Measurements from ENCODE around the gene HS2ST1. TPM values are rescaled to one million over a fixed set of nuclear protein-coding genes. Genes with fewer than 3 reads are reported as not detected.

The HS2ST1 gene
- total and polyA plus RNA-seq, 10 of the 15 experiments (the other 5 are each of a cell fraction or from before 2014, with no cell fraction given): 5.4 to 30.8 (median 18.6) TPM

- no peak for TF ChIP-seq RAD21 (IDR thresholded peaks at IDR 0.05; ENCODE audit: insufficient read depth, low read depth, low read length)
- TF ChIP-seq TCF7 (IDR thresholded peaks at IDR 0.05; ENCODE audit: borderline replicate concordance): peak; percentile 94
Observed at GRCh38 chr1:87045761-87046304, 131.4 kb downstream of the HS2ST1 start (continued).

- no peaks in the 10 kb centered on the region for H3K36me3 ChIP-seq (ENCODE audit: control insufficient read depth in 2 of 2, insufficient read depth in 2 of 2, low read length in 1 of 2)
- H3K9me3 ChIP-seq (replicated peaks; ENCODE audit: control insufficient read depth, insufficient read depth, low read length): peaks cover 2% of the 10 kb centered on the region
- no peaks in the 10 kb centered on the region for H4K20me1 ChIP-seq (ENCODE audit: control insufficient read depth, insufficient read depth)
- SMC1A ChIA-PET (ENCODE audit: uncharacterized antibody, unreplicated experiment): interaction anchor here (1.2 to 3.9 kb wide), 5 partner anchors 10 to 132 kb away, joined by 6 to 65 read pairs (median 23); partner anchors contain the start of genes HS2ST1 and SELENOF
- no peak overlapping the region for H3K9ac ChIP-seq (ENCODE audit: control insufficient read depth, insufficient read depth, low read length)
- POLR2A ChIA-PET: interaction anchor here (3.7 kb wide), 1 partner anchor 12 kb away, joined by 30 read pairs; no protein-coding TSS in a partner anchor
- in situ Hi-C loops (cut with MboI): no loop called here
- no peak for DNase-seq (ENCODE audit: low read depth, low spot score)
- H2AFZ ChIP-seq (ENCODE audit: control insufficient read depth, low read depth, low read length): no peak overlapping the region
- RAD21 ChIA-PET (ENCODE audit: unreplicated experiment): no interaction called here
- ATAC-seq: no peak
- intact Hi-C loops (cut with micrococcal nuclease; ENCODE audit: unreplicated experiment): no loop called here
- no peaks in the 10 kb centered on the region for H3K27me3 ChIP-seq (replicated peaks in 1 of 2; ENCODE audit: control insufficient read depth in 2 of 2, insufficient read depth in 2 of 2, low read length in 1 of 2)
- BruUV-seq (replicated peaks): no TSS peak
- CTCF ChIA-PET: interaction anchor here (1.5 to 3.3 kb wide), 3 partner anchors 12 to 37 kb away, joined by 4 to 26 read pairs (median 5); no protein-coding TSS in a partner anchor
- H3K4me1 ChIP-seq (ENCODE audit: control insufficient read depth, insufficient read depth, low read length): peaks cover 14% of the 10 kb centered on the region
- H3K27ac ChIP-seq (ENCODE audit: control insufficient read depth, insufficient read depth): no peak overlapping the region
- FAIRE-seq: no peak
- WGBS (ENCODE audit: insufficient coverage, insufficient replicate concordance, low lambda C conversion rate, missing lambda C conversion rate): 65% methylated on average over 4 of the region's 4 CpGs
- no peak overlapping the region for H3K4me2 ChIP-seq (ENCODE audit: control insufficient read depth, insufficient read depth)
- TF ChIP-seq BMI1 (IDR thresholded peaks at IDR 0.05; ENCODE audit: borderline replicate concordance): no peak
- no peak overlapping the region for H3K4me3 ChIP-seq
- peaks cover 31% of the 10 kb centered on the region for H3K79me2 ChIP-seq (ENCODE audit: control insufficient read depth, insufficient read depth, low read length)
Observed at GRCh38 chr1:87046951-87047350, 132.5 kb downstream of the HS2ST1 start.

- Histone ChIP-seq H3K79me2 (ENCODE audit: control insufficient read depth, insufficient read depth, low read length) (peaks cover 34% of the 10 kb centered on the region), H3K36me3 (ENCODE audit: control insufficient read depth in 2 of 2, insufficient read depth in 2 of 2, low read length in 1 of 2) (no peaks in the 10 kb centered on the region), H3K9ac (ENCODE audit: control insufficient read depth, insufficient read depth, low read length) (no peak overlapping the region), H4K20me1 (ENCODE audit: control insufficient read depth, insufficient read depth) (no peaks in the 10 kb centered on the region), H3K4me1 (ENCODE audit: control insufficient read depth, insufficient read depth, low read length) (peaks cover 19% of the 10 kb centered on the region), H3K9me3 (replicated peaks; ENCODE audit: control insufficient read depth, insufficient read depth, low read length) (peaks cover 2% of the 10 kb centered on the region), H3K4me2 (ENCODE audit: control insufficient read depth, insufficient read depth) (no peak overlapping the region), H3K27me3 (replicated peaks in 1 of 2; ENCODE audit: control insufficient read depth in 2 of 2, insufficient read depth in 2 of 2, low read length in 1 of 2) (no peaks in the 10 kb centered on the region), H2AFZ (ENCODE audit: control insufficient read depth, low read depth, low read length) (no peak overlapping the region), H3K4me3 (no peak overlapping the region), H3K27ac (ENCODE audit: control insufficient read depth, insufficient read depth) (no peak overlapping the region)
- intact Hi-C loops (cut with micrococcal nuclease; ENCODE audit: unreplicated experiment) (no loop called here), in situ Hi-C loops (cut with MboI) (no loop called here)
- ChIA-PET POLR2A (no interaction called here), SMC1A (ENCODE audit: uncharacterized antibody, unreplicated experiment) (interaction anchor here (1.1 to 6.3 kb wide), 2 partner anchors 9 to 16 kb away, joined by 4 to 47 read pairs; no protein-coding TSS in a partner anchor), CTCF (no interaction called here), RAD21 (ENCODE audit: unreplicated experiment) (no interaction called here)
- no peak for FAIRE-seq
- no TSS peak for BruUV-seq (replicated peaks)
- DNase-seq (ENCODE audit: low read depth, low spot score): no peak
- no peak for ATAC-seq
- 99% methylated on average over 3 of the region's 3 CpGs for WGBS (ENCODE audit: insufficient coverage, insufficient replicate concordance, low lambda C conversion rate, missing lambda C conversion rate)
- TF ChIP-seq ZBTB33 (IDR thresholded peaks at IDR 0.05) (no peak), CREM (IDR thresholded peaks at IDR 0.05; ENCODE audit: low read depth) (no peak), USF2 (IDR thresholded peaks at IDR 0.05; ENCODE audit: borderline replicate concordance, low read depth, low read length) (no peak), FOXK2 (IDR thresholded peaks at IDR 0.05) (no peak), BHLHE40 (IDR thresholded peaks at IDR 0.05; ENCODE audit: borderline replicate concordance in 1 of 2, low read depth in 2 of 2, low read length in 1 of 2) (no peak), SKIL (IDR thresholded peaks at IDR 0.05; ENCODE audit: low read depth, poor library complexity, severe bottlenecking) (no peak), MTA3 (IDR thresholded peaks at IDR 0.05; ENCODE audit: borderline replicate concordance, low read length) (no peak)
Observed at GRCh38 chr1:87048237-87048636, 133.8 kb downstream of the HS2ST1 start.
